IMR-90 (cell line): ENCODE data around the gene SNED1.

Experiments used
- CEBPB ChIP-seq: IDR thresholded peaks from 2 replicates; pipeline ENCODE4 v1.6.1; 2012; ENCODE audit warnings: low read depth, low read length, improper control_type of control experiment
- CHD1 ChIP-seq: IDR thresholded peaks from 2 replicates; pipeline ENCODE4 v1.6.1; 2012; ENCODE audit warnings: low read depth, low read length, improper control_type of control experiment
- FOS ChIP-seq: fragments of 150-350 bp; IDR thresholded peaks from 2 replicates; pipeline ENCODE4 v1.6.1; 2016; ENCODE audit warnings: low read depth, low read length
- MAFK ChIP-seq: IDR thresholded peaks from 2 replicates; pipeline ENCODE4 v1.6.1; 2012; ENCODE audit warnings: low read depth, low read length, improper control_type of control experiment
- MAZ ChIP-seq: IDR thresholded peaks from 2 replicates; pipeline ENCODE4 v1.6.1; 2012; ENCODE audit warnings: low read depth, mild to moderate bottlenecking, low read length, improper control_type of control experiment, moderate library complexity, borderline replicate concordance
- MXI1 ChIP-seq: IDR thresholded peaks from 2 replicates; pipeline ENCODE4 v1.6.1; 2012; ENCODE audit warnings: low read depth, mild to moderate bottlenecking, low read length, moderate library complexity, borderline replicate concordance
- POLR2A ChIP-seq: IDR thresholded peaks from 2 replicates; pipeline ENCODE4 v1.6.1; 2012; ENCODE audit warnings: mild to moderate bottlenecking, low read depth, low read length
- RAD21 ChIP-seq: IDR thresholded peaks from 2 replicates; pipeline ENCODE4 v1.6.1; 2012; ENCODE audit warnings: low read length, improper control_type of control experiment
- RCOR1 ChIP-seq: IDR thresholded peaks from 2 replicates; pipeline ENCODE4 v1.6.1; 2012; ENCODE audit warnings: mild to moderate bottlenecking, low read length, improper control_type of control experiment; ENCODE audit not compliant: insufficient replicate concordance
- RFX5 ChIP-seq: IDR thresholded peaks from 2 replicates; pipeline ENCODE4 v1.8.0; 2012; ENCODE audit warnings: low read depth, mild to moderate bottlenecking, low read length, moderate library complexity
- SMC3 ChIP-seq: fragments of 150-350 bp; IDR thresholded peaks from 2 replicates; pipeline ENCODE4 v1.6.1; 2016; ENCODE audit warnings: low read depth, mild to moderate bottlenecking, antibody characterized with exemption, low read length, moderate library complexity
- USF2 ChIP-seq: fragments of 150-350 bp; IDR thresholded peaks from 2 replicates; pipeline ENCODE4 v1.6.1; 2017; ENCODE audit warnings: mild to moderate bottlenecking, antibody characterized with exemption, low read length, low read depth
- TF ChIP-seq, protein P1 (sequence below): conservative IDR thresholded peaks from 2 replicates; pipeline ENCODE4 v1.5.1; 2012; ENCODE audit warnings: mild to moderate bottlenecking, low read depth, low read length, improper control_type of control experiment
- TF ChIP-seq, protein P2 (sequence below): fragments of 150-350 bp; IDR thresholded peaks from 2 replicates; pipeline ENCODE4 v1.6.1; 2016; ENCODE audit warnings: low read depth, mild to moderate bottlenecking, low read length, moderate library complexity, borderline replicate concordance

DNA sequence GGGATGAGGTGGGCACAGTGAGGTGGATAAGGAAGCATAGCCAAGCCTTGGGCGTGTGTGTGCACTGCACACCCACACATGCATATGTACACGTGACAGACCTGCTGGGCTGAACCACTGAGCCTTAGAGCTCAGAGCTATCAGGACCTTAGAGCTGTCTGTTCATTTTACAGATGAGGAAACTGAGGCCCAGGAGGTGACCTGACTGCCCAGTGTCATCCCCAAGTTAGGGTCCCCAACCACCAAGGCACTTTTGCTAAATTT lies 8.2 kb upstream of the SNED1 start:
- TF ChIP-seq, protein P1, sequence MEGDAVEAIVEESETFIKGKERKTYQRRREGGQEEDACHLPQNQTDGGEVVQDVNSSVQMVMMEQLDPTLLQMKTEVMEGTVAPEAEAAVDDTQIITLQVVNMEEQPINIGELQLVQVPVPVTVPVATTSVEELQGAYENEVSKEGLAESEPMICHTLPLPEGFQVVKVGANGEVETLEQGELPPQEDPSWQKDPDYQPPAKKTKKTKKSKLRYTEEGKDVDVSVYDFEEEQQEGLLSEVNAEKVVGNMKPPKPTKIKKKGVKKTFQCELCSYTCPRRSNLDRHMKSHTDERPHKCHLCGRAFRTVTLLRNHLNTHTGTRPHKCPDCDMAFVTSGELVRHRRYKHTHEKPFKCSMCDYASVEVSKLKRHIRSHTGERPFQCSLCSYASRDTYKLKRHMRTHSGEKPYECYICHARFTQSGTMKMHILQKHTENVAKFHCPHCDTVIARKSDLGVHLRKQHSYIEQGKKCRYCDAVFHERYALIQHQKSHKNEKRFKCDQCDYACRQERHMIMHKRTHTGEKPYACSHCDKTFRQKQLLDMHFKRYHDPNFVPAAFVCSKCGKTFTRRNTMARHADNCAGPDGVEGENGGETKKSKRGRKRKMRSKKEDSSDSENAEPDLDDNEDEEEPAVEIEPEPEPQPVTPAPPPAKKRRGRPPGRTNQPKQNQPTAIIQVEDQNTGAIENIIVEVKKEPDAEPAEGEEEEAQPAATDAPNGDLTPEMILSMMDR: no peak
- TF ChIP-seq POLR2A: no peak
- no peak for TF ChIP-seq RAD21
- TF ChIP-seq FOS: no peak
- no peak for TF ChIP-seq MXI1
- TF ChIP-seq CEBPB: no peak
- TF ChIP-seq MAFK: no peak
- TF ChIP-seq RFX5: no peak
- TF ChIP-seq, protein P2, sequence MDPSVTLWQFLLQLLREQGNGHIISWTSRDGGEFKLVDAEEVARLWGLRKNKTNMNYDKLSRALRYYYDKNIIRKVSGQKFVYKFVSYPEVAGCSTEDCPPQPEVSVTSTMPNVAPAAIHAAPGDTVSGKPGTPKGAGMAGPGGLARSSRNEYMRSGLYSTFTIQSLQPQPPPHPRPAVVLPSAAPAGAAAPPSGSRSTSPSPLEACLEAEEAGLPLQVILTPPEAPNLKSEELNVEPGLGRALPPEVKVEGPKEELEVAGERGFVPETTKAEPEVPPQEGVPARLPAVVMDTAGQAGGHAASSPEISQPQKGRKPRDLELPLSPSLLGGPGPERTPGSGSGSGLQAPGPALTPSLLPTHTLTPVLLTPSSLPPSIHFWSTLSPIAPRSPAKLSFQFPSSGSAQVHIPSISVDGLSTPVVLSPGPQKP: no peak
- no peak for TF ChIP-seq RCOR1
- TF ChIP-seq CHD1: no peak
- TF ChIP-seq MAZ: no peak
- TF ChIP-seq USF2: no peak
- TF ChIP-seq SMC3: no peak
